ENCODE data around the gene ADAMTSL3. TPM values are rescaled to one million over a fixed set of nuclear protein-coding genes. Genes with fewer than 3 reads are reported as not detected.
A peak's percentile ranks its signal among the peaks of the same experiment; 100 is the strongest.

Gene ADAMTSL3
- total and polyA plus RNA-seq, 2 of the 8 experiments (the other 6 are each of a cell fraction or from before 2014, with no cell fraction given), result 0.35 to 1.4 TPM

GRCh38 chr15:83654379-83655236 is 685 bp downstream of the ADAMTSL3 start (continued):
- TF ChIP-seq RBBP5 (IDR thresholded peaks at IDR 0.05; ENCODE audit: borderline replicate concordance, low read depth, low read length) (0 out of 2 replicates have a peak, but pooled peaks have one; percentile 60), SUZ12 (IDR thresholded peaks at IDR 0.05; ENCODE audit: low read length) (0 out of 2 replicates have a peak, but pooled peaks have one; percentile 51)
- TF ChIP-seq, protein P1, sequence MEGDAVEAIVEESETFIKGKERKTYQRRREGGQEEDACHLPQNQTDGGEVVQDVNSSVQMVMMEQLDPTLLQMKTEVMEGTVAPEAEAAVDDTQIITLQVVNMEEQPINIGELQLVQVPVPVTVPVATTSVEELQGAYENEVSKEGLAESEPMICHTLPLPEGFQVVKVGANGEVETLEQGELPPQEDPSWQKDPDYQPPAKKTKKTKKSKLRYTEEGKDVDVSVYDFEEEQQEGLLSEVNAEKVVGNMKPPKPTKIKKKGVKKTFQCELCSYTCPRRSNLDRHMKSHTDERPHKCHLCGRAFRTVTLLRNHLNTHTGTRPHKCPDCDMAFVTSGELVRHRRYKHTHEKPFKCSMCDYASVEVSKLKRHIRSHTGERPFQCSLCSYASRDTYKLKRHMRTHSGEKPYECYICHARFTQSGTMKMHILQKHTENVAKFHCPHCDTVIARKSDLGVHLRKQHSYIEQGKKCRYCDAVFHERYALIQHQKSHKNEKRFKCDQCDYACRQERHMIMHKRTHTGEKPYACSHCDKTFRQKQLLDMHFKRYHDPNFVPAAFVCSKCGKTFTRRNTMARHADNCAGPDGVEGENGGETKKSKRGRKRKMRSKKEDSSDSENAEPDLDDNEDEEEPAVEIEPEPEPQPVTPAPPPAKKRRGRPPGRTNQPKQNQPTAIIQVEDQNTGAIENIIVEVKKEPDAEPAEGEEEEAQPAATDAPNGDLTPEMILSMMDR (IDR thresholded peaks at IDR 0.05; ENCODE audit: control extremely low read depth in 1 of 3, insufficient read depth in 1 of 3, low read depth in 1 of 3, low read length in 3 of 3), result peak in 1 of 3 experiments; percentile 9; a peak in 1 of 4 replicates
- TF ChIP-seq, protein P2, sequence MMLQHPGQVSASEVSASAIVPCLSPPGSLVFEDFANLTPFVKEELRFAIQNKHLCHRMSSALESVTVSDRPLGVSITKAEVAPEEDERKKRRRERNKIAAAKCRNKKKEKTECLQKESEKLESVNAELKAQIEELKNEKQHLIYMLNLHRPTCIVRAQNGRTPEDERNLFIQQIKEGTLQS (IDR thresholded peaks at IDR 0.05; ENCODE audit: insufficient read depth, low read depth, low read length), result no peak
